Measurements from ENCODE around the gene MED15. TPM values are rescaled to one million over a fixed set of nuclear protein-coding genes. Genes with fewer than 3 reads are reported as not detected.
A peak's percentile ranks its signal among the peaks of the same experiment; 100 is the strongest.

The MED15 gene
- polyA plus RNA-seq, 1 experiment, result 42.7 TPM

DNA sequence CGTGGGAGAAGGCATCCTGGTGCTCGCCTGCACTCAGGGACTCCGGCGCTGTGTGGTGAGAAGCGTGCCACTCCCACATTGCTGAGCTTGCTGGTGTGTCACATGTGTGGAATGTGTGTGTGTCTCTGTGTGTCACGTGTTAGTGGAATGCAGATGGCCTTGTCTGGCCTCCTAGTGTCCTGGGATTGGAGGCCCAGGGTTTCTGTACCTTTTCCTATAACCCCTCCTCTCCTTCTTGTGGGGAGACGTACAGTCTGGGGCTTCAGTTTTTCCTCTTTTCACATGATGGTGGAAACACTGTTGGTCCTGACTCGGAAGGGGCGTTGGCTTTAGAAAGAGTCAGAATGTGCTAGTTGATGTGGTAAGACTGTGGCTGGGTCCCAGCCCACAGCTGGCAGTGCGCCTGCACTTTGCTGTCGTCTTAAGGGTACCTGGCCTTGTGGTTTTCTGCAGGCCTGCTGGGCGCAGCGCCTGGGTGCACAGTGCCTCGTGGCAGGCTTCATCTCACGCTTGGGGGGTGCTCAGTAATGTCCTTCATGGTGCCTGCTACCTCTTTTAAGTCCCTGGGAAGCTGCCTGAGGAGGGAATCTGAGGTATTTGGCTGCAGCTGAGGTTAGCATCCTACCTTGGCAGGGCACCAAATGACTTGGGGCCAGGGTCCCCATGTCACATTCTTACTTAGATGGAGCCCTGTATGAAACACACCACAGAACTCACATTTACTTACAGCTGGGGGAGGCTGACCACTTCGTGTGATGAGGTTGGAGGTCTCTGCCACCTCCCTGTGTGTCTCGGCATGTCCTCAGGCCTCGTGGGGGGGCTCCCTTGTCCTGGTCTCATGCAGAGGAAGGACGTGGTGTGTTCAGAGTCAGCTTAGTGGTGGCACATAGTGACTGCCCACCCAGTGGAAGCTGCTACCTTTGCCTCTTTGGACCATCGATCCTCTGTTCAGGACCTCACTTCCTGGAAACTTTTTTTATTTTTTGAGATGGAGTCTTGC is 61.9 kb downstream of the MED15 start:
- H3K4me3 ChIP-seq (ENCODE audit: low read depth, low read length), result no peak overlapping the region
- CTCF ChIA-PET, result interaction anchor here (0.5 to 11.0 kb wide), 18 partner anchors 15 to 119 kb away, joined by 3 to 184 read pairs (median 4); partner anchors contain the start of gene MED15
- POLR2A ChIA-PET, result interaction anchor here (0.9 kb wide), 1 partner anchor 61 kb away, joined by 7 read pairs; the partner anchor contains the start of gene MED15
- no peaks in the 10 kb centered on the region for H3K27me3 ChIP-seq (ENCODE audit: control insufficient read depth, insufficient read depth, low read length)
- peaks cover 47% of the 10 kb centered on the region for H3K36me3 ChIP-seq (ENCODE audit: control insufficient read depth, insufficient read depth, low read length)
- no peak for TF ChIP-seq CTCF (IDR thresholded peaks at IDR 0.05; ENCODE audit: insufficient read depth, low read depth, low read length)
- DNase-seq (ENCODE audit: low read depth), result peak; percentile 97

DNA sequence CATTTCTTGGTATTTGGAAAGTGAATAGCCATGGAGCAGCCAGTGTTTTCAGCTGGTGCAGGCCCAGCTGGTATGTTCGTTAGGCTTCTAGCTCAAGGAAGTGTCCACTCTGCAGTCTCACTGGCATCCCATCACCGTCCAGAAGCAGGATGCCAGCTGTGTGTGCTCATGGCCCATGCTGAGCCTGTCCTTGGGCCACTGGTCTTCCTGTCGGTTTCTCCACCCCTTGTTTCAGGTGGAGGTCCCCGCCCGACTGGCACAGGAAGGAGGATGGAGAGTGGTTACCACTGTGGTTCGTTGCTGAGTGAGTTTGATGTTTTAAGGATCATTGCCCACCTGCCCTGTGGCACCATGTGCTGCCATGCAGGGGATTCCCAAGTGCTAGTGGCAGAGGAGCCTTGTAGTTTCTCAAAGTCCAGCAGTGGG is 63.7 kb downstream of the MED15 start:
- POLR2A ChIA-PET, result no interaction called here
- TF ChIP-seq CTCF (IDR thresholded peaks at IDR 0.05; ENCODE audit: insufficient read depth, low read depth, low read length), result no peak
- H3K27me3 ChIP-seq (ENCODE audit: control insufficient read depth, insufficient read depth, low read length), result no peaks in the 10 kb centered on the region
- no peak overlapping the region for H3K4me3 ChIP-seq (ENCODE audit: low read depth, low read length)
- H3K36me3 ChIP-seq (ENCODE audit: control insufficient read depth, insufficient read depth, low read length), result peaks cover 43% of the 10 kb centered on the region
- CTCF ChIA-PET, result interaction anchor here (0.6 to 11.0 kb wide), 9 partner anchors 8 to 213 kb away, joined by 3 to 184 read pairs (median 3); no protein-coding TSS in a partner anchor
- no peak for DNase-seq (ENCODE audit: low read depth)

DNA sequence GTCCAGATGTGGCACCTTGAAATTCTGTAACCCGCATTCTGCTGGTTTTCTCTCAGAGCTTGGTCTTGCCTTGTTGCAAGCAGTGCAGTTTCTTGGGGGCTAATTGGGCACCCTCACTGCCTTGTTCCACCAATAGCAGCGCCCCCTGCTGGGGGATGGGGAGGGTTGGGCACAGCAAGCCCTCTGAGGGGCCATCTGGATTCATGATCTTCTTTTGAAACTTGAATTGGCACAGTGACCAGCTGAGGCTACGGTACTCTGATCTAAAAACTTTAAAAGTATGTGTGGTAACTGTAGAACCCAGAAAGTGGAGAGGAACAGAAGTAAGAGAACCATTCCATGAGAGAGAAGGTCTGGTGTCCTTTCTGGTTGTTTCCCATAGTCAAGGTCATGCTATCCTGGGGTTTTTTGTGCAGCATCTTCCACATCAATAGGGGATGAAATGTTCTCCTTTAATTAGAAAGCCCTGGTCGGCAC is 64.2 kb downstream of the MED15 start:
- DNase-seq (ENCODE audit: low read depth), result no peak
- H3K4me3 ChIP-seq (ENCODE audit: low read depth, low read length), result no peak overlapping the region
- peak; percentile 58 for TF ChIP-seq CTCF (IDR thresholded peaks at IDR 0.05; ENCODE audit: insufficient read depth, low read depth, low read length)
- H3K27me3 ChIP-seq (ENCODE audit: control insufficient read depth, insufficient read depth, low read length), result no peaks in the 10 kb centered on the region
- H3K36me3 ChIP-seq (ENCODE audit: control insufficient read depth, insufficient read depth, low read length), result peaks cover 42% of the 10 kb centered on the region
- ChIA-PET CTCF (interaction anchor here (0.7 to 11.0 kb wide), 9 partner anchors 8 to 84 kb away, joined by 3 to 184 read pairs (median 3); no protein-coding TSS in a partner anchor), POLR2A (no interaction called here)

DNA sequence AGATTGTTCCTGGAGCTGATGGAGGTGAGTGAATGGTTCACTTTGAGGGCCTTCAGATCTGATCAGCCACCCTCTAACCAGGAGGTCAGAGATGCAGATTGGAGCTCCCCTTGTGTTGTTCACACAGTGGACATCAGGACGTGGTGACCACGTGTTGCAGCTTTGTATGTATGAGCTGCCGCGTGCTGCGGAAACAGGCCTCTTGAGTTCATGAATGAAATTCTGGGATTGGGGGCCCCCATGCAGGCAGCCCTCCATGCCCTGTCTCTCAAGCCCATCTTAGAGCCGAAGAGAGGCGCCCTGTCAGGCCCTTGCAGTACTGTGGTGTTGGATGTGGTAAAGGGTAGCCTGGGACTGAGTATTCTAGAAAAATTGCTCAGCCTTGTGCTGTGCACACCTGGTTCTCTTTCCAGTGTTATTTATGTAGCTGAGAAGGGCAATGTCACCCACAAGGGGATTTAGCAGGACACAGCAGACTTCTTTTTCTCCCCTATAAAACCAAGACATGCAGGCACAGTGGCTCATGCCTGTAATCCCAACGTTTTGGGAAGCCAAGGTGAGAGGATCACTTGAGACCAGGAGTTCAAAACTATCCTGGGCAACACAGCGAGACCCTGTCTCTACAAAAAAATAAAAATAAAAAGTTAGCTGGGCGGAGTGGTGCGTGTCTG is 64.9 kb downstream of the MED15 start:
- no peaks in the 10 kb centered on the region for H3K27me3 ChIP-seq (ENCODE audit: control insufficient read depth, insufficient read depth, low read length)
- DNase-seq (ENCODE audit: low read depth), result no peak
- TF ChIP-seq CTCF (IDR thresholded peaks at IDR 0.05; ENCODE audit: insufficient read depth, low read depth, low read length), result no peak
- ChIA-PET POLR2A (no interaction called here), CTCF (interaction anchor here (0.7 to 11.0 kb wide), 9 partner anchors 7 to 84 kb away, joined by 3 to 184 read pairs (median 3); no protein-coding TSS in a partner anchor)
- no peak overlapping the region for H3K4me3 ChIP-seq (ENCODE audit: low read depth, low read length)
- H3K36me3 ChIP-seq (ENCODE audit: control insufficient read depth, insufficient read depth, low read length), result peaks cover 45% of the 10 kb centered on the region
